ENCODE results near the gene ZSWIM6.

ZSWIM6 gene

GRCh38 chr5:61333321-61333953, 1.4 kb downstream of the ZSWIM6 start:
- peak; percentile 82 for DNase-seq

- no peak for DNase-seq
These were observed 2.2 kb downstream of the ZSWIM6 start for GRCh38 chr5:61333954-61334867.

DNA sequence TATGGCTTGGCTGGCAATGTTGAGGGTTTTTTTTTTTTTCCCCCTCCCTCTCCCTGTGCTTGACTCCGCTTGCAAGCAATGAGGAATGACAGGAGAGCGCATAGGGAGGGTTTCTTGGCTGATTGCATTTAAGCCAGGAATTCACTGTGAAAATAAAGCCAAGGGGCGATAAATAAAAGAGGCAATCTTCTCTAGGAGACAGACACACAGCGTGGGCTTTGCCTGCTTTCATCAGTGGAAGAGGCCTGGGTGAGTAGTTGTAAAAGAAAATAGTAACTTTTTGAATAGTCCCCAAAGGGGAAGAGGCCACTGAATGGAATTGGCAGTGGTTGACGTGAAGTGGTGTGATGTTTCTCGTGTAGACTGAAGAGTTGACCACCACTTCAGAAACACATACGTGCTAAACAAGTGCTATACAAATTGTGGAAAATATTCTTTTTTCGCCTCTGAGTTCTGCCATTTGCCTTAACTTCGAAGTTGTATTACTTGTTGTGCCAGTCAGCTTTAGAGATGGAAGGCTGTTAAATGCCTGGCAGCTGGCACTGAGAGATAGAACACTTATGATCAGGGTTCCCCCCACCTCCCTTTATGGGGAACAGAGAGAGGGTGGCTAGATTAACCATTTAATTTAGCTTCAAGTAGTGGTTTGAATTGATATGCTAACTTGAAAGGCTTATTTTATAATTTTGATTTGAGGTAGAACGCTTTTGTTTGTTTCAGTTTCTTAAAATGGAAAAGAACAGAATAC, 3.0 kb downstream of the ZSWIM6 start:
- DNase-seq, result peak; percentile 67

- DNase-seq, result peak; percentile 13
These were observed 7.7 kb downstream of the ZSWIM6 start for GRCh38 chr5:61339764-61340163.

GRCh38 chr5:61340775-61341361, 8.8 kb downstream of the ZSWIM6 start:
- no peak for DNase-seq

- DNase-seq, result no peak
These were observed 10.0 kb downstream of the ZSWIM6 start for GRCh38 chr5:61342071-61342501.

DNA sequence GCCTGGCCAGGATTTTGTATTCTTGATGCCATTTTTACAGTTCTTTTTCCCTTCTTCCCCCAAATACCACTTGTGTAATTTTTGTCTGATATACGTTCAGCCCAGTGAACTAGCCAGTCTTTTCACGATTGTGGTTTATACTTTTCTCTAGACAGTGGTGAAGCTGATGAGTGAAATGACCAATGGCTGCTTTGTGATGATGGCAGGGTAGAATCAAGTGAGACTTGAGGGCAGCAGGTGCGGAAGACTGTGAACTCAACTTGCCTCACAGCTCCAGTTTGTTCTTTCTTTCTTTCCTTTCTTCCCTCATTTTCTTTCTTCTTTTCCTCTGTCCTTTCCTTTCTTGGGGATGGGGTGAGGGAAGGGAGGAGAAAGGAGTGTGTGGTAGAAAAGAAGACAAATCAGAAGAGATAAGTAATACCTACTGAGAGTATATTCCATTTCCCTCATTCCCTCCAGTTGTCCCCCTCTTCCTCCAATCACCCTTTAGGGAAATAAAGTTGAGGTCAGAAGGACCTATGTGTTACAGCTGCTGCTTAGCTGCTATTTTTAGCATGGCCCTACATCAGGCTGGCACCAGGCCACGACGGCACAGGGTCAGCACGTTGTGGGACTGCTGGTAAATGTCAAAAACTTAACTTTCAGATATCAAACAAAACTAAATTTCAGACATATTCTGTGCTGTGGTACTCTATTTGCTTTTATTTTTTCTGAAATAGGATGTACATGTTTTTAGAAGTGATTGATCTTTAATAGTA, 12.3 kb downstream of the ZSWIM6 start:
- DNase-seq, result no peak

DNA sequence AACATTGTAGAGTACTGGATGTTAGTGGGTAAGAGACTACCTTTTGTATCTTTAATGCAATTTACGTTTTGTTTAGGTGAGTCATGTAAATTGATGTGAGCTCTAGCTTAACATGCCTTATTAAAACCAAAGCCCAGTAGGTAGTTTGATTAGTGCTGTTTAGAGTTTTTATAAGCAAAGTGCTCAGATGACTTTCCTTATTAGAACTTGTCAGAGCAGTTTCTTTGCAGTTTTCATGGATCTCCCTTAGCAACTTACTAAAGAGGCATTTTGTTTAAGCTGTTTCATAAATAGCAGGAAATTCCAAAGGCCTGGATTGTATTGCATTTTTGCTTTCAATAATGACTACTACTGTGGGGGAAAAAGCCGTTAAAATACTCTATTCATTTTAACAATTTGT, 14.5 kb downstream of the ZSWIM6 start:
- no peak for DNase-seq

DNA sequence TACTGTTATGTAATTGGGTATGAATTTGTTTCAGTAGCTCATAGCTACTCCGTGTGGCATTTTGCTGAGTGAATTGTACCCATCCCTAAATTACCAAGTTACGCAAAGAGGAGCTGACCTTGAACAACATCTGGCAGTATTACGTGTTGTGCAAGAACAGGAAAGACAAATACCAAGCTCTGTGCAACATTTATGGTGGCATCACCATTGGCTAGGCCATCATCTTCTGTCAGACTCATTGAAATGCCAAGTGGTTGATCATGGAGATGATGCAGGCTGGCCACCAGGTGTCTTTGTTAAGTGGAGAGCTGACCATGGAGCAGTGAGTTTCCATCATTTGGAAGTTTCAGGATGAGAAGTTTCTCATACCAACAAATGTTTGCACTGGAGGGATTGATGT, 15.0 kb downstream of the ZSWIM6 start:
- peak; percentile 9 for DNase-seq

DNA sequence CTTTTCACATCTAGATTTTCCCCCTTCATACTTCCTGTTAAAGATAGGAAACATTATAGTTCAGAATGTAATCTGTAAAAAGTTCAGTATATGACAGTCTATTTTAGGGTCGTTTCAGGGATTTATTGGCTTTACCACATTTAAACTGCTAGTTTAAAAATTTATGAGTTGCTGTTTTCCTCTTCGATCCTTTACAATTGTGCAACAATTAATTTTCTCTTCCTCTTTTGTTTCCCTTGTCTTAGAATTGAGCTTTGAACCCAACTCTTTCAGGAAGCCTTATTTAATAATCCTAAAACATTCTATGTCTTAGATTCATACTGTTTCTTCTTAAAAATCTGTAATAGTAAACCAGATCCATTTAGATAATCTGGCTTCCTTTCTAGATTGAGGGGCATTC, 16.4 kb downstream of the ZSWIM6 start:
- DNase-seq, result peak; percentile 9

GRCh38 chr5:61349935-61350334, 17.9 kb downstream of the ZSWIM6 start:
- no peak for DNase-seq

DNA sequence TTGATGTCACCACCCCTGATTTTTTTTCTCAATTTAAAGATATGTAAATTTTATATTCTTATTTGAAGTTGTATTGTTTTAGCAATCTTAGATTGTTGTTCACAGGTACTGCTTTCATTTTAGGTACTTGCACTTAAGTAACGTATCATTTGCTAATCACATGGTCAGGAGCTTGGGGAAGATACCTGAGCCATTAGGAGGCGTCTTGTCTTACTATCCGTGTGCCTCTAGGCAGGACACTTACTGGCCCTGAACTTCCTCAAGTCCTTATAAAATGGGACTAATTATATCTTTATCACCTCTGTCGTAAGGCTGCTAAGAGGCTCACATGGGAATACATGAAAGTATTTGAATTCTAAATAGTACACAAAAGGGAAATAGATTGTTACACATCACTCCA, 18.5 kb downstream of the ZSWIM6 start:
- no peak for DNase-seq

DNA sequence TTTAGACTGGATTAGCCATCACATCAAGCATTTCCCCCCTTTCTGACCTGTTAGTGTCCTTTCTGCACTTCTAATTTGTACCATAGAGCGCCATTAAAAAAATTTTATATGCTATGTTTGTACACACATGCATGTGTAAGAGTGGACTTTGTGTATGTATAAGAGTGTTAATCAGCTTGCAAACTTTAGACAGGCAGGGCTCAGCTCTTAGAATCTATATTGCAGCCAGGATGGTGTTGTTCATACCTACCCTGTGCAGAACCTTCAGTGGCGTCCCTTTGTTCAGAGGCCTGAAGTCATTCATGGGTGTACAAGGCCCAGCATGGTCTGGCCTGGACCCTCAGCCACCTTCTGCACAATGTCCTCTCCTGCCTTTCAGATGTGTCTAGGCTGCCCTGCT, 19.7 kb downstream of the ZSWIM6 start:
- no peak for DNase-seq

- no peak for DNase-seq
These were observed 20.1 kb downstream of the ZSWIM6 start for GRCh38 chr5:61352180-61352579.

GRCh38 chr5:61352612-61353156, 20.6 kb downstream of the ZSWIM6 start:
- DNase-seq, result no peak

- DNase-seq, result no peak
These were observed 21.2 kb downstream of the ZSWIM6 start for GRCh38 chr5:61353293-61353692.

GRCh38 chr5:61354199-61354598, 22.1 kb downstream of the ZSWIM6 start:
- no peak for DNase-seq

GRCh38 chr5:61357745-61358144, 25.7 kb downstream of the ZSWIM6 start:
- DNase-seq, result peak; percentile 35

GRCh38 chr5:61362796-61363368, 30.8 kb downstream of the ZSWIM6 start:
- peak; percentile 41 for DNase-seq

DNA sequence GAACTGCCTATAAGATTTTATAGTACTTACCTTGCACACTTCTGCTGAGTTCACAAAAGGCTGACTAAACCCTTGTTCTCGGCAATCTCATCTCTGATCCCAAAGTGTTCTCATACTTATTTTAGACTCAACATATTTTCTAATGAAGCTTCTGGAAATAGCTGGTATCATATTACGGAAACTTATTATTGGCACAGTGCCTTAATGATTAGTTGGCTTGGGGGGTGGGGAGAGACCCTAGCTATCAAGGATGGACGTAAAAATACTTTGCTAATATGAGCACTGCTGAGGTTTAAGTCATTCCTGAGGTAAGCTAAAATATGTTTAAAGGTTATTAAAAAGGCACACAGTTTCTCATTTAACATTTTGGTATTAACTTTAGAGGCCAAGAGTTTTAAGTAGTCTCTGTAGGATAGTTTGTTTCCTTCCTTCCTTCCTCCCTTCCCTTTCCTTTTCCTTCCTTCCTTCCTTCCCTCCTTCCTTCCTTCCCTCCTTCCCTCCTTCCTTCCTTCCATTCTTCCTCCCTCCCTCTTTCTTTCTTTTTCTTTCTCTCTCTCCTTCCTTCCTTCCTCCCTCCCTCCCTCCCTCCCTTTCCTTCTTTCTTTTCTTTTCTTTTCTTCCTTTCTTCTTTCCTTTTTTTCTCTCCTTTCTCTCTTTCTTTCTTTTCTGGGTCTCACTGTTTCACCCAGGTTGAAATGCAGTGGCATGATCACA, 31.5 kb downstream of the ZSWIM6 start:
- DNase-seq, result no peak
